H9 (cell line): Measurements from ENCODE around the gene MSTO1. TPM values are rescaled to one million over a fixed set of nuclear protein-coding genes. Genes with fewer than 3 reads are reported as not detected.
A peak's percentile ranks its signal among the peaks of the same experiment; 100 is the strongest.
"Not testable (repeated sequence)": the region's sequence is repeated elsewhere in the genome, so short reads cannot be mapped to it uniquely, and the experiment has no call there.

ENCODE experiments used
- DNase-seq: peaks from one replicate; pipeline ENCODE4 v3.0.0-alpha.2; 2017
- H2AFZ ChIP-seq: one replicate; pipeline ENCODE4 v1.6.1; 2013; ENCODE audit warnings: mild to moderate bottlenecking, low read length, control low read depth, moderate library complexity
- H2AK5ac ChIP-seq: 2 replicates; pipeline ENCODE4 v1.6.1; 2013; ENCODE audit warnings: low read length, control low read depth, mixed read lengths; ENCODE audit not compliant: insufficient read length
- H2BK120ac ChIP-seq: one replicate; pipeline ENCODE4 v1.6.1; 2013; ENCODE audit warnings: low read depth, mild to moderate bottlenecking, low read length, control low read depth, inconsistent platforms; ENCODE audit not compliant: poor library complexity, severe bottlenecking
- H2BK12ac ChIP-seq: 2 replicates; pipeline ENCODE4 v1.6.1; 2013; ENCODE audit warnings: low read length, control low read depth, mixed read lengths, low read depth; ENCODE audit not compliant: insufficient read length
- H2BK15ac ChIP-seq: 2 replicates; pipeline ENCODE4 v1.6.1; 2013; ENCODE audit warnings: low read depth, low read length, control low read depth
- H2BK20ac ChIP-seq: one replicate; pipeline ENCODE4 v1.6.1; 2013; ENCODE audit warnings: low read depth, mild to moderate bottlenecking, low read length, control low read depth, inconsistent platforms; ENCODE audit not compliant: poor library complexity, severe bottlenecking
- H2BK5ac ChIP-seq: 2 replicates; pipeline ENCODE4 v1.6.1; 2013; ENCODE audit warnings: low read length, control low read depth, mixed read lengths; ENCODE audit not compliant: insufficient read length
- H3K14ac ChIP-seq: 2 replicates; pipeline ENCODE4 v1.6.1; 2013; ENCODE audit warnings: low read length, control low read depth; ENCODE audit not compliant: insufficient read depth
- H3K18ac ChIP-seq: 2 replicates; pipeline ENCODE4 v1.6.1; 2013; ENCODE audit warnings: low read depth, mild to moderate bottlenecking, mixed read lengths, low read length, control low read depth; ENCODE audit not compliant: insufficient read length
- H3K23ac ChIP-seq: 2 replicates; pipeline ENCODE4 v1.6.1; 2013; ENCODE audit warnings: low read length, control low read depth, mixed read lengths, low read depth; ENCODE audit not compliant: insufficient read length
- H3K23me2 ChIP-seq: 2 replicates; pipeline ENCODE4 v1.6.1; 2013; ENCODE audit warnings: low read depth, mild to moderate bottlenecking, mixed read lengths, low read length, control low read depth; ENCODE audit not compliant: insufficient read length, poor library complexity, severe bottlenecking
- H3K27ac ChIP-seq: 2 replicates; pipeline ENCODE4 v1.5.1; 2013; ENCODE audit warnings: low read length, control low read depth, mixed read lengths, low read depth; ENCODE audit not compliant: insufficient read length
- H3K27me3 ChIP-seq: 2 replicates; pipeline ENCODE4 v1.6.1; 2013; ENCODE audit warnings: low read length, control low read depth, inconsistent platforms; ENCODE audit not compliant: insufficient read depth
- H3K4ac ChIP-seq: 2 replicates; pipeline ENCODE4 v1.6.1; 2013; ENCODE audit warnings: low read depth, mild to moderate bottlenecking, control low read depth, inconsistent platforms, low read length, moderate library complexity
- H3K4me1 ChIP-seq: 2 replicates; pipeline ENCODE4 v1.6.1; 2013; ENCODE audit warnings: low read length, control low read depth, inconsistent platforms; ENCODE audit not compliant: insufficient read depth
- H3K4me2 ChIP-seq: 2 replicates; pipeline ENCODE4 v1.6.1; 2013; ENCODE audit warnings: low read length, control low read depth, mixed read lengths; ENCODE audit not compliant: insufficient read length, insufficient read depth
- H3K56ac ChIP-seq: 2 replicates; pipeline ENCODE4 v1.6.1; 2013; ENCODE audit warnings: low read depth, mild to moderate bottlenecking, mixed read lengths, low read length, control low read depth; ENCODE audit not compliant: insufficient read length
- H3K79me1 ChIP-seq: 2 replicates; pipeline ENCODE4 v1.6.1; 2013; ENCODE audit warnings: low read depth, mild to moderate bottlenecking, moderate library complexity, low read length, control low read depth, inconsistent platforms; ENCODE audit not compliant: insufficient read depth, poor library complexity, severe bottlenecking
- H3K79me2 ChIP-seq: 2 replicates; pipeline ENCODE4 v1.6.1; 2013; ENCODE audit warnings: low read length, control low read depth, inconsistent platforms; ENCODE audit not compliant: insufficient read depth
- H3K9ac ChIP-seq: 2 replicates; pipeline ENCODE4 v1.6.1; 2013; ENCODE audit warnings: low read length, control low read depth, mixed read lengths; ENCODE audit not compliant: insufficient read length; ENCODE audit errors: extremely low read depth
- H3K9me3 ChIP-seq: one replicate; pipeline ENCODE4 v1.6.1; 2013; ENCODE audit warnings: low read depth, low read length, inconsistent platforms; ENCODE audit not compliant: control insufficient read depth
- H3T11ph ChIP-seq: one replicate; pipeline ENCODE4 v1.6.1; 2013; ENCODE audit warnings: mild to moderate bottlenecking, low read length, control low read depth, inconsistent platforms
- H4K20me1 ChIP-seq: one replicate; pipeline ENCODE4 v1.6.1; 2013; ENCODE audit not compliant: control insufficient read depth, insufficient read length, insufficient read depth
- H4K5ac ChIP-seq: 2 replicates; pipeline ENCODE4 v1.6.1; 2013; ENCODE audit warnings: low read depth, mild to moderate bottlenecking, mixed read lengths, low read length, control low read depth; ENCODE audit not compliant: insufficient read length
- H4K8ac ChIP-seq: replicated peaks from 2 replicates; pipeline ENCODE4 v1.6.1; 2013; ENCODE audit warnings: low read length, control low read depth, mixed read lengths, low read depth; ENCODE audit not compliant: insufficient read length
- H4K91ac ChIP-seq: 2 replicates; pipeline ENCODE4 v1.6.1; 2013; ENCODE audit warnings: low read depth, mild to moderate bottlenecking, moderate library complexity, mixed read lengths, low read length, control low read depth; ENCODE audit not compliant: insufficient read length
- H3K27ac Mint-ChIP-seq, 3 experiments: 2 replicates in 2 of 3; 3 replicates in 1 of 3; pipeline ENCODE4 v1.8.0; 2020 to 2021; ENCODE audit warnings: mixed read lengths in 3 of 3, mild to moderate bottlenecking in 1 of 3, moderate library complexity in 1 of 3
- H3K27me3 Mint-ChIP-seq: 2 replicates; pipeline ENCODE4 v1.8.0; 2021; ENCODE audit warnings: low read depth, mild to moderate bottlenecking, moderate library complexity, mixed read lengths
- H3K36me3 Mint-ChIP-seq, 3 experiments: 2 replicates in 2 of 3; 3 replicates in 1 of 3; pipeline ENCODE4 v1.8.0; 2020 to 2021; ENCODE audit warnings: low read depth in 3 of 3, mixed read lengths in 3 of 3; ENCODE audit not compliant: insufficient read depth in 1 of 3
- H3K4me1 Mint-ChIP-seq, 2 experiments: 2 replicates each; pipeline ENCODE4 v1.8.0; 2020; ENCODE audit warnings: mixed read lengths in 2 of 2
- H3K4me3 Mint-ChIP-seq, 2 experiments: 2 replicates in 1 of 2; 3 replicates in 1 of 2; pipeline ENCODE4 v1.8.0; 2020 to 2021; ENCODE audit warnings: mild to moderate bottlenecking in 2 of 2, mixed read lengths in 2 of 2, moderate library complexity in 1 of 2
- H3K9me3 Mint-ChIP-seq, 2 experiments: 2 replicates in 1 of 2; 3 replicates in 1 of 2; pipeline ENCODE4 v1.8.0; 2020; ENCODE audit warnings: mild to moderate bottlenecking in 2 of 2, mixed read lengths in 2 of 2, moderate library complexity in 1 of 2
- CTCF ChIP-seq: fragments of 200-600 bp; sonication (generic); conservative IDR thresholded peaks from 3 replicates; pipeline ENCODE4 v1.8.0; 2021; ENCODE audit warnings: antibody characterized with exemption, mild to moderate bottlenecking
- WGBS: extraction: QIAGEN DNeasy Blood & Tissue Kit; methylation state at CpG from one replicate; pipeline ENCODE4 v1.1.7; 2013; ENCODE audit warnings: missing lambda C conversion rate, low lambda C conversion rate, mixed read lengths; ENCODE audit not compliant: insufficient read length; ENCODE audit errors: extremely low coverage; 5-methylcytosine and 5-hydroxymethylcytosine counted together
- total RNA-seq: library from RNA; stranded (reverse); gene quantifications from 2 replicates; pipeline ENCODE4 v1.2.1, GENCODE V29; 2021

MSTO1 gene
- total RNA-seq, 1 experiment from 2014 or later = 96.2 TPM

GRCh38 chr1:155562581-155563376, 47.2 kb upstream of the MSTO1 start, which contains the start of gene ASH1L:
Gene ASH1L, minus strand, starts transcription at chr1:155562803. Its CDS starts 41,284 bp downstream, at chr1:155521519.
- Histone ChIP-seq H4K20me1 (no peaks in the 10 kb centered on the region), H3K9me3 (no peaks in the 10 kb centered on the region), H3K4me1 (no peaks in the 10 kb centered on the region), H2AFZ (no peak within 1 kb of the TSS), H3K79me1 (peaks cover 18% of the 10 kb centered on the region), H3K56ac (peak within 1 kb of the TSS; percentile 36), H3K18ac (peak within 1 kb of the TSS; percentile 100), H3K4me2 (peak within 1 kb of the TSS; percentile 85), H4K5ac (peak within 1 kb of the TSS; percentile 47), H3K14ac (peak within 1 kb of the TSS; percentile 100), H4K91ac (peak within 1 kb of the TSS; percentile 59), H2AK5ac (no peak within 1 kb of the TSS), H2BK20ac (no peak within 1 kb of the TSS), H2BK120ac (no peak within 1 kb of the TSS), H3K79me2 (peaks cover 31% of the 10 kb centered on the region), H3K9ac (peak within 1 kb of the TSS; percentile 99), H2BK5ac (peak within 1 kb of the TSS; percentile 93), H3K27ac (peak within 1 kb of the TSS; percentile 85), H3K4ac (no peak within 1 kb of the TSS), H3T11ph (no peak within 1 kb of the TSS), H2BK15ac (no peak within 1 kb of the TSS; the same call in 1 of the 2 replicates), H3K23me2 (no peaks in the 10 kb centered on the region), H4K8ac (no peak within 1 kb of the TSS), H3K23ac (no peak within 1 kb of the TSS), H2BK12ac (peak within 1 kb of the TSS; percentile 97), H3K27me3 (no peaks in the 10 kb centered on the region)
- TF ChIP-seq CTCF = no peak
- H3K36me3 Mint-ChIP-seq = peaks cover 6 to 15% (median 9%) of the 10 kb centered on the region in 3 experiments; a peak in 6 of 7 replicates
- H3K27ac Mint-ChIP-seq = peak within 1 kb of the TSS; percentile 97 to 99 (median 99)
- peak within 1 kb of the TSS; percentile 98 to 99 for H3K4me3 Mint-ChIP-seq
- H3K27me3 Mint-ChIP-seq = no peaks in the 10 kb centered on the region
- DNase-seq = peak; percentile 93
- H3K4me1 Mint-ChIP-seq = peaks cover 13 to 21% of the 10 kb centered on the region in 2 experiments
- no CpG with 5 or more reads among the region's 87 CpGs for whole genome bisulfite sequencing
- H3K9me3 Mint-ChIP-seq = peaks cover 0 to 2% of the 10 kb centered on the region in 2 experiments; a peak in 1 of 5 replicates

- H3K27me3 Mint-ChIP-seq, H3T11ph ChIP-seq, H3K27me3 ChIP-seq, H3K23me2 ChIP-seq, H4K8ac ChIP-seq, H3K9me3 Mint-ChIP-seq, H2AFZ ChIP-seq, DNase-seq, H2BK5ac ChIP-seq, H3K4me1 ChIP-seq, H3K4ac ChIP-seq, H2BK20ac ChIP-seq, H4K5ac ChIP-seq, H4K20me1 ChIP-seq, H3K23ac ChIP-seq, H2BK15ac ChIP-seq, H2BK12ac ChIP-seq, H3K9me3 ChIP-seq, H4K91ac ChIP-seq, H2BK120ac ChIP-seq, H2AK5ac ChIP-seq: not testable (repeated sequence)
- H3K18ac ChIP-seq = peak overlapping the region; percentile 76
- H3K9ac ChIP-seq = peak overlapping the region; percentile 99
- Mint-ChIP-seq H3K4me3 (peak overlapping the region; percentile 98 to 99), H3K36me3 (peaks cover 6 to 20% (median 7%) of the 10 kb centered on the region in 3 experiments; a peak in 5 of 7 replicates), H3K4me1 (peaks cover 13 to 21% of the 10 kb centered on the region in 2 experiments), H3K27ac (peak overlapping the region; percentile 97 to 99 (median 99))
- peaks cover 18% of the 10 kb centered on the region for H3K79me1 ChIP-seq
- peak overlapping the region; percentile 85 for H3K4me2 ChIP-seq
- H3K79me2 ChIP-seq = peaks cover 26% of the 10 kb centered on the region
- peak overlapping the region; percentile 85 for H3K27ac ChIP-seq
- WGBS = no CpG with 5 or more reads among the region's 19 CpGs
- peak overlapping the region; percentile 100 for H3K14ac ChIP-seq
- peak overlapping the region; percentile 36 for H3K56ac ChIP-seq
Observed at GRCh38 chr1:155563377-155564022, 46.5 kb upstream of the MSTO1 start.
